ENCODE results near the gene ARF4. TPM values are rescaled to one million over a fixed set of nuclear protein-coding genes. Genes with fewer than 3 reads are reported as not detected.

ARF4 gene
- total and polyA plus RNA-seq, 10 of the 15 experiments (the other 5 are each of a cell fraction or from before 2014, with no cell fraction given): 66.2 to 283 (median 128) TPM

DNA sequence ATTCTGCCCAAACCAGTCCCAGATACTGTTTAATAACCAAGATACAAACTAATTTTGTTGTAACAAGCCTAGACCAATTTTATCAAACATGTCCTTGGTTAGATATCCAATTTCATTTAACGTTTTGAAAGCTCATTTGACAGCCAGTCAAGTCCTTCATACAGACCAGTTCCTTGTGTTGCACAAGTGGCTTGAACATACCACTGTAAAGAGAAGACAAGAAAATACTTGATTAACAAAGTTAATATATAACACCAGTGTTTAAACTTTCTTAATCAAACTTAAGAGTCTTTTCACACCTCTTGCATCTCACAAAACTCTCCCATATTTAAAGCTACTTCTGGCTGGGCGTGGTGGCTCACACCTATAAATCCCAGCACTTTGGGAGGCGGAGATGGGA, 25.0 kb downstream of the ARF4 start:
- SMC1A ChIA-PET (ENCODE audit: uncharacterized antibody, unreplicated experiment): interaction anchor here (1.0 to 1.2 kb wide), 2 partner anchors 9 to 21 kb away, joined by 3 to 5 read pairs; no protein-coding TSS in a partner anchor
- Histone ChIP-seq H3K79me2 (ENCODE audit: control insufficient read depth, insufficient read depth, low read length) (no peaks in the 10 kb centered on the region; the same call in 1 of the 2 replicates), H3K4me2 (ENCODE audit: control insufficient read depth, insufficient read depth) (no peak overlapping the region), H2AFZ (ENCODE audit: control insufficient read depth, low read depth, low read length) (no peak overlapping the region), H3K9ac (ENCODE audit: control insufficient read depth, insufficient read depth, low read length) (no peak overlapping the region), H3K27ac (ENCODE audit: control insufficient read depth, insufficient read depth) (no peak overlapping the region), H3K4me1 (ENCODE audit: control insufficient read depth, insufficient read depth, low read length) (no peaks in the 10 kb centered on the region), H3K4me3 (no peak overlapping the region), H4K20me1 (ENCODE audit: control insufficient read depth, insufficient read depth) (no peaks in the 10 kb centered on the region; the same call in 1 of the 2 replicates), H3K36me3 (ENCODE audit: control insufficient read depth in 2 of 2, insufficient read depth in 2 of 2, low read length in 1 of 2) (peaks cover 3 to 23% of the 10 kb centered on the region in 2 experiments; a peak in 2 of 4 replicates), H3K27me3 (replicated peaks in 1 of 2; ENCODE audit: control insufficient read depth in 2 of 2, insufficient read depth in 2 of 2, low read length in 1 of 2) (no peaks in the 10 kb centered on the region), H3K9me3 (replicated peaks; ENCODE audit: control insufficient read depth, insufficient read depth, low read length) (no peaks in the 10 kb centered on the region)
- 65% methylated on average over 3 of the region's 3 CpGs for WGBS (ENCODE audit: insufficient coverage, insufficient replicate concordance, low lambda C conversion rate, missing lambda C conversion rate)
- TF ChIP-seq ZBTB33 (IDR thresholded peaks at IDR 0.05) (no peak), MTA3 (IDR thresholded peaks at IDR 0.05; ENCODE audit: borderline replicate concordance, low read length) (no peak), RFX5 (IDR thresholded peaks at IDR 0.05; ENCODE audit: low read depth, low read length) (no peak)
- intact Hi-C loops (cut with micrococcal nuclease; ENCODE audit: unreplicated experiment): no loop called here
- no peak for ATAC-seq
- no peak for FAIRE-seq
- in situ Hi-C loops (cut with MboI): no loop called here
- CTCF ChIA-PET: no interaction called here
- POLR2A ChIA-PET: interaction anchor here (0.6 kb wide), 1 partner anchor 32 kb away, joined by 3 read pairs; no protein-coding TSS in a partner anchor
- DNase-seq (ENCODE audit: low read depth, low spot score): no peak
- RAD21 ChIA-PET (ENCODE audit: unreplicated experiment): no interaction called here
- no TSS peak for BruUV-seq (replicated peaks)

- in situ Hi-C loops (cut with MboI): no loop called here
- no peaks in the 10 kb centered on the region for H3K9me3 ChIP-seq (replicated peaks; ENCODE audit: control insufficient read depth, insufficient read depth, low read length)
- ChIA-PET POLR2A (interaction anchor here (0.6 kb wide), 1 partner anchor 135 kb away, joined by 3 read pairs; no protein-coding TSS in a partner anchor), SMC1A (ENCODE audit: uncharacterized antibody, unreplicated experiment) (interaction anchor here (0.5 kb wide), 1 partner anchor 76 kb away, joined by 3 read pairs; no protein-coding TSS in a partner anchor), RAD21 (ENCODE audit: unreplicated experiment) (no interaction called here), CTCF (interaction anchor here (0.7 kb wide), 1 partner anchor 33 kb away, joined by 3 read pairs; no protein-coding TSS in a partner anchor)
- H3K27me3 ChIP-seq (replicated peaks in 1 of 2; ENCODE audit: control insufficient read depth in 2 of 2, insufficient read depth in 2 of 2, low read length in 1 of 2): no peaks in the 10 kb centered on the region
- no peaks in the 10 kb centered on the region for H3K79me2 ChIP-seq (ENCODE audit: control insufficient read depth, insufficient read depth, low read length)
- intact Hi-C loops (cut with micrococcal nuclease; ENCODE audit: unreplicated experiment): no loop called here
- peaks cover 3 to 18% of the 10 kb centered on the region in 2 experiments; a peak in 2 of 4 replicates for H3K36me3 ChIP-seq (ENCODE audit: control insufficient read depth in 2 of 2, insufficient read depth in 2 of 2, low read length in 1 of 2)
- no peaks in the 10 kb centered on the region for H3K4me1 ChIP-seq (ENCODE audit: control insufficient read depth, insufficient read depth, low read length)
- no TSS peak for BruUV-seq (replicated peaks)
- H4K20me1 ChIP-seq (ENCODE audit: control insufficient read depth, insufficient read depth): no peaks in the 10 kb centered on the region; the same call in 1 of the 2 replicates
- H3K4me3 ChIP-seq: no peak overlapping the region
- 95% methylated on average over 2 of the region's 2 CpGs for WGBS (ENCODE audit: insufficient coverage, insufficient replicate concordance, low lambda C conversion rate, missing lambda C conversion rate)
- no peak overlapping the region for H3K27ac ChIP-seq (ENCODE audit: control insufficient read depth, insufficient read depth)
- DNase-seq (ENCODE audit: low read depth, low spot score) (no peak), ATAC-seq (no peak), FAIRE-seq (no peak)
- no peak overlapping the region for H3K9ac ChIP-seq (ENCODE audit: control insufficient read depth, insufficient read depth, low read length)
- no peak overlapping the region for H2AFZ ChIP-seq (ENCODE audit: control insufficient read depth, low read depth, low read length)
- H3K4me2 ChIP-seq (ENCODE audit: control insufficient read depth, insufficient read depth): no peak overlapping the region
- TF ChIP-seq, protein P1, sequence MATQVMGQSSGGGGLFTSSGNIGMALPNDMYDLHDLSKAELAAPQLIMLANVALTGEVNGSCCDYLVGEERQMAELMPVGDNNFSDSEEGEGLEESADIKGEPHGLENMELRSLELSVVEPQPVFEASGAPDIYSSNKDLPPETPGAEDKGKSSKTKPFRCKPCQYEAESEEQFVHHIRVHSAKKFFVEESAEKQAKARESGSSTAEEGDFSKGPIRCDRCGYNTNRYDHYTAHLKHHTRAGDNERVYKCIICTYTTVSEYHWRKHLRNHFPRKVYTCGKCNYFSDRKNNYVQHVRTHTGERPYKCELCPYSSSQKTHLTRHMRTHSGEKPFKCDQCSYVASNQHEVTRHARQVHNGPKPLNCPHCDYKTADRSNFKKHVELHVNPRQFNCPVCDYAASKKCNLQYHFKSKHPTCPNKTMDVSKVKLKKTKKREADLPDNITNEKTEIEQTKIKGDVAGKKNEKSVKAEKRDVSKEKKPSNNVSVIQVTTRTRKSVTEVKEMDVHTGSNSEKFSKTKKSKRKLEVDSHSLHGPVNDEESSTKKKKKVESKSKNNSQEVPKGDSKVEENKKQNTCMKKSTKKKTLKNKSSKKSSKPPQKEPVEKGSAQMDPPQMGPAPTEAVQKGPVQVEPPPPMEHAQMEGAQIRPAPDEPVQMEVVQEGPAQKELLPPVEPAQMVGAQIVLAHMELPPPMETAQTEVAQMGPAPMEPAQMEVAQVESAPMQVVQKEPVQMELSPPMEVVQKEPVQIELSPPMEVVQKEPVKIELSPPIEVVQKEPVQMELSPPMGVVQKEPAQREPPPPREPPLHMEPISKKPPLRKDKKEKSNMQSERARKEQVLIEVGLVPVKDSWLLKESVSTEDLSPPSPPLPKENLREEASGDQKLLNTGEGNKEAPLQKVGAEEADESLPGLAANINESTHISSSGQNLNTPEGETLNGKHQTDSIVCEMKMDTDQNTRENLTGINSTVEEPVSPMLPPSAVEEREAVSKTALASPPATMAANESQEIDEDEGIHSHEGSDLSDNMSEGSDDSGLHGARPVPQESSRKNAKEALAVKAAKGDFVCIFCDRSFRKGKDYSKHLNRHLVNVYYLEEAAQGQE (IDR thresholded peaks at IDR 0.05; ENCODE audit: low read depth, low read length): no peak
- TF ChIP-seq BCLAF1 (IDR thresholded peaks at IDR 0.05) (no peak), SUPT20H (IDR thresholded peaks at IDR 0.05; ENCODE audit: borderline replicate concordance, control insufficient read depth, low read depth, low read length) (no peak), KLF5 (IDR thresholded peaks at IDR 0.05; ENCODE audit: partially characterized antibody) (no peak), JUND (IDR thresholded peaks at IDR 0.05; ENCODE audit: low read depth, low read length) (no peak)
Observed at GRCh38 chr3:57570878-57571277, 26.3 kb downstream of the ARF4 start.
